Epithelial cell of esophagus (primary cell): ENCODE results near the gene NUBPL.
A peak's percentile ranks its signal among the peaks of the same experiment; 100 is the strongest.
"Not testable (repeated sequence)": the region's sequence is repeated elsewhere in the genome, so short reads cannot be mapped to it uniquely, and the experiment has no call there.

Experiments used
- DNase-seq: peaks from one replicate; pipeline ENCODE4 v3.0.0; 2010; ENCODE audit warnings: low read depth
- H3K4me3 ChIP-seq: 2 replicates; pipeline ENCODE4 v1.5.1; 2011; ENCODE audit warnings: mild to moderate bottlenecking, low read length, control low read depth
- TF ChIP-seq, protein P1 (sequence below): IDR thresholded peaks from 2 replicates; pipeline ENCODE4 v1.5.1; 2011; ENCODE audit warnings: low read depth, mild to moderate bottlenecking, low read length, control low read depth, inconsistent platforms; ENCODE audit not compliant: insufficient read depth; ENCODE audit errors: missing control alignments

NUBPL gene

DNA sequence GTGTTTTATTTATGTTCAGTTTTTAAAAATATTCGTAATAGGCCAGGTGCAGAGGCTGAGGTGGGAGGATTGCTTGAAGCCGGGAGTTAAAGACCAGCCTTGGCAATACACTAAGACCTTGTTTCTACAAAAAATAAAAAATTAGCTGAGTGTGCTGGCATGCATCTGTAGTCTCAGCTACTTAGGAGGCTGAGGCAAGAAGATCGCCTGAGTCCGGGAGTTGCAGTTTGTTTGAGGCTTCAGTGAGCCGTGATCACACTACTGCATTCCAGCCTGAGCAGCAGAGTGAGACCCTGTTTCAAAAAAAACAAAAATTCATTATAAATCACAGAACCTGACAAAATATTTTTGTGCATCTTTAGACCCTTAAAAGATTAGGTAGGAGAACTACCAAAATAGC is 275.8 kb downstream of the NUBPL start:
- TF ChIP-seq, protein P1, sequence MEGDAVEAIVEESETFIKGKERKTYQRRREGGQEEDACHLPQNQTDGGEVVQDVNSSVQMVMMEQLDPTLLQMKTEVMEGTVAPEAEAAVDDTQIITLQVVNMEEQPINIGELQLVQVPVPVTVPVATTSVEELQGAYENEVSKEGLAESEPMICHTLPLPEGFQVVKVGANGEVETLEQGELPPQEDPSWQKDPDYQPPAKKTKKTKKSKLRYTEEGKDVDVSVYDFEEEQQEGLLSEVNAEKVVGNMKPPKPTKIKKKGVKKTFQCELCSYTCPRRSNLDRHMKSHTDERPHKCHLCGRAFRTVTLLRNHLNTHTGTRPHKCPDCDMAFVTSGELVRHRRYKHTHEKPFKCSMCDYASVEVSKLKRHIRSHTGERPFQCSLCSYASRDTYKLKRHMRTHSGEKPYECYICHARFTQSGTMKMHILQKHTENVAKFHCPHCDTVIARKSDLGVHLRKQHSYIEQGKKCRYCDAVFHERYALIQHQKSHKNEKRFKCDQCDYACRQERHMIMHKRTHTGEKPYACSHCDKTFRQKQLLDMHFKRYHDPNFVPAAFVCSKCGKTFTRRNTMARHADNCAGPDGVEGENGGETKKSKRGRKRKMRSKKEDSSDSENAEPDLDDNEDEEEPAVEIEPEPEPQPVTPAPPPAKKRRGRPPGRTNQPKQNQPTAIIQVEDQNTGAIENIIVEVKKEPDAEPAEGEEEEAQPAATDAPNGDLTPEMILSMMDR: no peak
- no peak overlapping the region for H3K4me3 ChIP-seq
- DNase-seq: no peak

DNA sequence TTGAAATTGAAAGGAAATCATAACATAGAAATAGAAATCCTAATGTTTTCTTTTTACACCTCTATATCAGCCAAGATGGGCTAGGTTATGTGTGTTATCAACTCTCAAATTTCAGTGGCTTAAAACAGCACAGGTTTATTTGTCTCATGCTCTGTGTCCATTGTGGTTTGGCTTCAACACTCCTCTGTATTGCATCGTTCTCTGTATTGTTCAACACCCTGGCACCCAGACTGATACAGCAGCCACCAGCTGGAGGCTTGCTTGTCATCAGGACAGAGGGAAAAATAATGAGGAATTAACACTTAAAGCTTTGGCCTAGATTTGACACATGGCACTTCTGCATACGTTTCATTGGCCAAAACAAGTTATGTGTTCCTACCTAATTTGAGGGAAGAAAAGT is 281.7 kb downstream of the NUBPL start:
- no peak for DNase-seq
- no peak overlapping the region for H3K4me3 ChIP-seq
- TF ChIP-seq, protein P1: no peak

DNA sequence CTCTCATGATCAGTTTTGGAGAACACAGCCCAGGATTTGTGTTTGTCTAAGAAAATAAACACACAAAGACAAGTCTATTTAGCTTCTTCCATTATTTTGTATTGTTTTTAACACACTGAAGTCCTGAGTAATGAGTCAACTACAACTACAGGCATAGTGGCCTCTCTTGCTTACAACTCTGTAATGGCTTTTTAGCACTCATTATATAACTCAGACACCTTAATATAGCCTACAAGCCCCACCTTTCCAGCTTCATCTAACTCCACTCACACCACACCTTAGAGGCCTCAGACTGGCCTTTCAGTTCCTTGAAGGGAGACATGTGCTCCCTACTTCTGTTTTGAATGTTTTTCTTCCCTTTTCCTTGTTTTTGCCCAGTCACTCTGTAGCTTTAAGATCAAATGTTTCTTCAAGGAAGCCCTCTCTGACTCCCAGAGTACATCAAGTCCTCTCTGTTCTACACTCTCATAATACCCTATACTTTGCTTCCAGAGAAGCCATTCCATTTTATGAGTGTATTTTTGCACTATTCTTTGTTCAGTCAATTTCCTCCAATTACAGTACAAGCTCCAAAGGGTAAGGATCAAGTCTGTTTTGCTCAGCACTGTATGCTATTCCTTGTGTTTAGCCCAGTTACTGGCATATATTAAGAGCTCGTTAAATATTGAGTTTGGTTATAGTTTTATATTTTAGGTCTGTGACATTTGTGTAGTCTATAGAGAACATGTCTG is 282.3 kb downstream of the NUBPL start:
- TF ChIP-seq, protein P1: no peak
- no peak overlapping the region for H3K4me3 ChIP-seq
- DNase-seq: peak; percentile 55

DNA sequence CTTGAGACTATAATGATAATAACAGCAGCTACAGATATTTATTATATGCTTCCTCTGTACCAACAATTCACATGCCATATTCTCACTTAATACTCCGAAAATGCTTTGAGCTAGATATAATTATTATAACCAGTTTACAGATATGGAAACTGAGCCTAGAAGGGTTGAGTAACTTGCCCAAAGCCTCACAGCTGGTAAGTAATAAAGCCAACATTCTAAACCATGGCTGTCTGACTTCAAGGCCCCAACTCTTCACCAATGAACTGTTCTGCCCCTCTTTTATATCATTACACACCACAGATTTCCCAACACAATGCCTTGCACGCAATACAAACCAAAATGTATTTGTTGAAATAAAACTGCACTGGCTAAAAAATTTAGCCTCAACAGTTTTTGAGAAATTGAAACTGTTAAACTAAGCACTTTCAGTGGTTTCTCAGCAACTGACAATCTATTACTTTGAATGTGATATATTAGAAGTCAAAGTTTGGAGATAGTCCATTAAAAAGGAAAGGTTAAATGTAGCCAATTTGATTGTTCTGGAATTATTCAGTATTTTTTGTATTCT is 293.4 kb downstream of the NUBPL start:
- no peak overlapping the region for H3K4me3 ChIP-seq
- TF ChIP-seq, protein P1: no peak
- no peak for DNase-seq

DNA sequence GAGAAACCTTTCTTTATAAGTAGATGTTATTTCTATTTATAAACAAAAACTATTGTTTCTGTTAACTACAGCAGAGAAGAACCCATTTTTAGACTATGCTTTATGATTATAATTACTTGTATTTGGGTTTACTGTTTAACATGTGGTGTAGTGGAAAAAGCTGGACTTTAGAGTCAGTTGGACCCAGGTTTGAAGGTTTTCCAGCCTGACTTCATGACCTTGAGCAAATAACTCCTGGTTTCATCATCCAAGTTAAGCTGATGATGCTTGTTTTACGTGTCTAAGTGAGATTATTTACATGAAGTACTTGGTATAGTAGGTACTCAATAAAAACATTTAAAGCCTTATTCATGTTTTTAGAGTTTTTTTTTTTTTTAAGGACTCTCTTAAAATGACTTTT is 294.1 kb downstream of the NUBPL start:
- TF ChIP-seq, protein P1: no peak
- H3K4me3 ChIP-seq: no peak overlapping the region
- no peak for DNase-seq

DNA sequence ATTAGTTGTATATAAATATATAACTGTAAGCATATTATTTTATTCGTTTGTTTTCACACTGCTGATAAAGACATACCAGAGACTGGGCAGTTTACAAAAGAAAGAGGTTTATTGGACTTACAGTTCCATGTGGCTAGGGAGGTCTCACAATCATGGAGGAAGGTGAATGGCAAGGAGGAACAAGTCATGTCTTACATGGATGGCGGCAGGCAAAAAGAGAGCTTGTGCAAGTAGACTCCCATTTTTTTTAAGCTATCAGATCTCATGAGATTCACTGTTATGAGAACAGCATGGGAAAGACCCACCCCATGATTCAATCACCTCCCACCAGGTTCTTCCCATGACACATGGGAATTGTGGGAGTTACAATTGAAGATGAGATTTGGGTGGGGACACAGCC is 294.8 kb downstream of the NUBPL start:
- H3K4me3 ChIP-seq, DNase-seq: not testable (repeated sequence)

DNA sequence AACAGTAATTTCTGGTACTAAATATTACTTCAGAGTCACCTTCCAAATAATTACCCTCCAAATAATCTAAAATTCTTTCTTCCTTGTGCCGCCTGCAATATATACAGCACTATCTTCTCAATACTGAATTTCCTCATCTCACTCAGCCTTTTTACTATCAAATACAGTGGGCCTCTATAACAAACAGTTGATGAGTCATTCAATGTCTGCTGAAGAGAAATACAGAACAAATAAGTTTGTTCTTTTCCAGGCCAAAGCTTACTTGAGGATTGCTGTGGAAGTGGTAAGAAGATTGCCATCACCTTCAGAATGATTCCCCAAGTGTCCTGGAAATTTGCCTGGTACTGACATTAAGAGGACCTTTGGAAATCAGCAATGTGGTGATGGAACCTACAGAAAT is 297.7 kb downstream of the NUBPL start:
- TF ChIP-seq, protein P1: no peak
- H3K4me3 ChIP-seq: no peak overlapping the region
- DNase-seq: no peak
